LoVo (cell line): ENCODE measurements around the gene CLECL1.
"Not testable (repeated sequence)": the region's sequence is repeated elsewhere in the genome, so short reads cannot be mapped to it uniquely, and the experiment has no call there.

Experiments
- DNase-seq: peaks from one replicate; pipeline ENCODE4 v3.0.0-alpha.2; 2016; ENCODE audit warnings: low spot score

Gene CLECL1

GRCh38 chr12:9751204-9752144 lies 18.6 kb upstream of the CLECL1 start:
- peak; percentile 47 for DNase-seq

- peak; percentile 79 for DNase-seq
Measured at GRCh38 chr12:9750276-9751203, 17.6 kb upstream of the CLECL1 start.

- DNase-seq, result no peak
Measured at GRCh38 chr12:9749640-9750039, 16.7 kb upstream of the CLECL1 start.

GRCh38 chr12:9745199-9745598 lies 12.3 kb upstream of the CLECL1 start:
- DNase-seq, result no peak

GRCh38 chr12:9742661-9743060 lies 9.8 kb upstream of the CLECL1 start:
- no peak for DNase-seq

- no peak for DNase-seq
Measured at GRCh38 chr12:9741726-9742125, 8.8 kb upstream of the CLECL1 start.

- DNase-seq, result no peak
Measured at GRCh38 chr12:9740106-9740750, 7.3 kb upstream of the CLECL1 start.

GRCh38 chr12:9739404-9740105 lies 6.7 kb upstream of the CLECL1 start:
- not testable (repeated sequence) for DNase-seq

- not testable (repeated sequence) for DNase-seq
Measured at GRCh38 chr12:9738905-9739304, 6.0 kb upstream of the CLECL1 start.

GRCh38 chr12:9736936-9737705 lies 4.2 kb upstream of the CLECL1 start:
- no peak for DNase-seq

- no peak for DNase-seq
Measured at GRCh38 chr12:9735601-9736000, 2.7 kb upstream of the CLECL1 start.

GRCh38 chr12:9731797-9732196 lies 1.1 kb downstream of the CLECL1 start:
- no peak for DNase-seq

GRCh38 chr12:9731393-9731792 lies 1.5 kb downstream of the CLECL1 start:
- no peak for DNase-seq

- no peak for DNase-seq
Measured at GRCh38 chr12:9730591-9730990, 2.3 kb downstream of the CLECL1 start.

- DNase-seq, result no peak
Measured at GRCh38 chr12:9730011-9730410, 2.9 kb downstream of the CLECL1 start.

- DNase-seq, result no peak
Measured at GRCh38 chr12:9729082-9729481, 3.8 kb downstream of the CLECL1 start.

- no peak for DNase-seq
Measured at GRCh38 chr12:9727813-9728212, 5.1 kb downstream of the CLECL1 start.

GRCh38 chr12:9725213-9725870 lies 7.6 kb downstream of the CLECL1 start:
- no peak for DNase-seq

- DNase-seq, result no peak
Measured at GRCh38 chr12:9724023-9724422, 8.9 kb downstream of the CLECL1 start.

- DNase-seq, result peak; percentile 35
Measured at GRCh38 chr12:9721394-9722092, 11.4 kb downstream of the CLECL1 start.
